Stimulated activated CD8-positive, alpha-beta memory T cell treated with anti-CD3 and anti-CD28 coated beads, Interleukin-4, amount 100 ng/mL, for 24 hours (primary cell): Measurements from ENCODE around the gene IRF7.
A peak's percentile ranks its signal among the peaks of the same experiment; 100 is the strongest.

ENCODE experiments used
- DNase-seq: peaks from one replicate; pipeline ENCODE4 v3.0.0-alpha.2; 2020; ENCODE audit warnings: low read depth

Gene IRF7

GRCh38 chr11:620935-621814, 5.4 kb upstream of the IRF7 start:
- no peak for DNase-seq

GRCh38 chr11:620201-620600, 4.5 kb upstream of the IRF7 start:
- DNase-seq, result no peak

GRCh38 chr11:619628-620050, 3.9 kb upstream of the IRF7 start:
- DNase-seq, result no peak

- no peak for DNase-seq
Measured at GRCh38 chr11:618856-619627, 3.3 kb upstream of the IRF7 start.

GRCh38 chr11:617912-618682, 2.3 kb upstream of the IRF7 start:
- no peak for DNase-seq

GRCh38 chr11:617199-617911, 1.6 kb upstream of the IRF7 start:
- no peak for DNase-seq

GRCh38 chr11:616320-617198, 809 bp upstream of the IRF7 start:
- DNase-seq, result no peak

- DNase-seq, result no peak
Measured at GRCh38 chr11:614623-615503, 887 bp downstream of the IRF7 start.

- no peak for DNase-seq
Measured at GRCh38 chr11:614021-614622, 1.6 kb downstream of the IRF7 start.

- peak; percentile 74 for DNase-seq
Measured at GRCh38 chr11:613369-613968, 2.3 kb downstream of the IRF7 start.

GRCh38 chr11:612961-613300, 2.8 kb downstream of the IRF7 start:
- DNase-seq, result no peak

- DNase-seq, result no peak
Measured at GRCh38 chr11:612201-612960, 3.4 kb downstream of the IRF7 start.

- DNase-seq, result no peak
Measured at GRCh38 chr11:611001-611996, 4.5 kb downstream of the IRF7 start.

- DNase-seq, result no peak
Measured at GRCh38 chr11:610146-610801, 5.5 kb downstream of the IRF7 start.

GRCh38 chr11:609341-609811, 6.4 kb downstream of the IRF7 start:
- no peak for DNase-seq

- no peak for DNase-seq
Measured at GRCh38 chr11:608791-609251, 6.9 kb downstream of the IRF7 start.
